Measurements from ENCODE around the gene LPP.

The LPP gene

DNA sequence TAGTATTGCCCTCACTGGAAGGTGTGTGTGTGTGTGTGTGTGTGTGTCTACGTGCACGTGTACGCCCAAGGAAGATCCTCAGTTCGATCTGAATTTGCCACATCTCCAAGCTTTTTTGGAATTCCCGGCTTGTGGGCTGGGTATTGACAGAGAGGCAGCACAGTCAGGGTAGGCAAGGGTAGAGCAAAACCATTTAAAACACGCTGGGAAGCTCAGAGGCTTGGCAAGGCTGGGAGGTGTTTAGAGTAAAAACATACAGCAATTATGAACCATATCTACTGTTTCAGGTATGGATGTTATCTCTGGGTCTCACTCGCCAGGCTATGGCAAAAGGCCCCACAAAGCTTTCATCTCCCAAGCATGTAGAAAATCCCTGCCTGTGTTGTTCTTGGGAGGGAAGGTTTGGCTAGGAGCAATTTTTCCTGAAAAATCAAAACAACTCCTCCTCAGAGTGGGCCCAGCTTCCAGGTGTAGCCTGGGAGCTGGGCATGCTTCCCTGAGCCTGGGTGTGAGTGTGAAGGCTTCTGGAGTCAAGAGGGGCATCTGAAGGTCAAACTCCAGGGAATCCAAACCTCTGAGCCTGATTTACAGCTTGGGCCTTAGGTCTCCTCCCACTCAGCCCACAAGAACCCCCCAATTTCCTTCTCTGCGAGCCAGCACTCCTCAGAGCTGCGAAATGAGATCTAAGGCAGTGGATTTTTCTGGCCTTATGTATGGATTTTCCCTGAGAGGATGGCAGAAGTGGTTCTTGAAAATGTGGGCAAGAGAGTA lies 773.0 kb downstream of the LPP start:
- no peak for DNase-seq (ENCODE audit: low read depth in 1 of 2, low spot score in 1 of 2)
- Histone ChIP-seq H3K27ac (replicated peaks) (no peak overlapping the region), H3K27me3 (ENCODE audit: insufficient read depth, poor library complexity, severe bottlenecking) (no peaks in the 10 kb centered on the region), H3K4me3 (replicated peaks; ENCODE audit: insufficient read depth, low read length) (no peak overlapping the region)
- TF ChIP-seq, protein P1, sequence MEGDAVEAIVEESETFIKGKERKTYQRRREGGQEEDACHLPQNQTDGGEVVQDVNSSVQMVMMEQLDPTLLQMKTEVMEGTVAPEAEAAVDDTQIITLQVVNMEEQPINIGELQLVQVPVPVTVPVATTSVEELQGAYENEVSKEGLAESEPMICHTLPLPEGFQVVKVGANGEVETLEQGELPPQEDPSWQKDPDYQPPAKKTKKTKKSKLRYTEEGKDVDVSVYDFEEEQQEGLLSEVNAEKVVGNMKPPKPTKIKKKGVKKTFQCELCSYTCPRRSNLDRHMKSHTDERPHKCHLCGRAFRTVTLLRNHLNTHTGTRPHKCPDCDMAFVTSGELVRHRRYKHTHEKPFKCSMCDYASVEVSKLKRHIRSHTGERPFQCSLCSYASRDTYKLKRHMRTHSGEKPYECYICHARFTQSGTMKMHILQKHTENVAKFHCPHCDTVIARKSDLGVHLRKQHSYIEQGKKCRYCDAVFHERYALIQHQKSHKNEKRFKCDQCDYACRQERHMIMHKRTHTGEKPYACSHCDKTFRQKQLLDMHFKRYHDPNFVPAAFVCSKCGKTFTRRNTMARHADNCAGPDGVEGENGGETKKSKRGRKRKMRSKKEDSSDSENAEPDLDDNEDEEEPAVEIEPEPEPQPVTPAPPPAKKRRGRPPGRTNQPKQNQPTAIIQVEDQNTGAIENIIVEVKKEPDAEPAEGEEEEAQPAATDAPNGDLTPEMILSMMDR (IDR thresholded peaks at IDR 0.05; ENCODE audit: insufficient read depth, low read length): no peak
- no peak for TF ChIP-seq REST (IDR thresholded peaks at IDR 0.05; ENCODE audit: insufficient replicate concordance, low read depth)
- TF ChIP-seq GABPA (IDR thresholded peaks at IDR 0.05; ENCODE audit: low read depth): no peak
- TF ChIP-seq POLR2AphosphoS5 (IDR thresholded peaks at IDR 0.05; ENCODE audit: low read depth): no peak
- TF ChIP-seq SPI1 (IDR thresholded peaks at IDR 0.05; ENCODE audit: borderline replicate concordance, low read depth): no peak

DNA sequence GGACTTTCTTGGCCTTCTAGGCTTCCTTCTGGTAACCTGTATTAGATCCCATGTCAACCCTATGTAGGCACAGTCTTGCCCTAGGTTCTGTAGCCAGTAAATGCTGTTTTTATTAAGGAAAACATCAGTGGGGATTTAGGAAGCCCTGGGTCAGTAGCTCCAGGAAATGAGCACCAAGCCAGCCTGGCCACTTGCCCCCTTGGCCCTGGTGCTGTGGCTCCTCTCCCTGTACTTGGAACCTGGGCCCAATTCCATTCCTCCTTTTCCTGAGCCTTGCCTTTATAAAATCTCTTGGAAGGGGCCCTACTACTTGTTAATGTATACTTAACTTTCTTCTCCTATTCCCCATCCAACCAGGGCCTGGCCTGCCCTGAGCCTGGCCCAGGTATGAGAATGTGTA lies 774.0 kb downstream of the LPP start:
- no peak for DNase-seq (ENCODE audit: low read depth in 1 of 2, low spot score in 1 of 2)
- TF ChIP-seq GABPA (IDR thresholded peaks at IDR 0.05; ENCODE audit: low read depth) (no peak), POLR2AphosphoS5 (IDR thresholded peaks at IDR 0.05; ENCODE audit: low read depth) (no peak), REST (IDR thresholded peaks at IDR 0.05; ENCODE audit: insufficient replicate concordance, low read depth) (no peak), SPI1 (IDR thresholded peaks at IDR 0.05; ENCODE audit: borderline replicate concordance, low read depth) (no peak)
- TF ChIP-seq, protein P1 (IDR thresholded peaks at IDR 0.05; ENCODE audit: insufficient read depth, low read length): no peak
- H3K27ac ChIP-seq (replicated peaks): no peak overlapping the region
- no peaks in the 10 kb centered on the region for H3K27me3 ChIP-seq (ENCODE audit: insufficient read depth, poor library complexity, severe bottlenecking)
- H3K4me3 ChIP-seq (replicated peaks; ENCODE audit: insufficient read depth, low read length): no peak overlapping the region

- Histone ChIP-seq H3K4me3 (replicated peaks; ENCODE audit: insufficient read depth, low read length) (no peak overlapping the region), H3K27ac (replicated peaks) (no peak overlapping the region), H3K27me3 (ENCODE audit: insufficient read depth, poor library complexity, severe bottlenecking) (no peaks in the 10 kb centered on the region)
- DNase-seq (ENCODE audit: low read depth in 1 of 2, low spot score in 1 of 2): no peak
- TF ChIP-seq SPI1 (IDR thresholded peaks at IDR 0.05; ENCODE audit: borderline replicate concordance, low read depth) (no peak), POLR2AphosphoS5 (IDR thresholded peaks at IDR 0.05; ENCODE audit: low read depth) (no peak), REST (IDR thresholded peaks at IDR 0.05; ENCODE audit: insufficient replicate concordance, low read depth) (no peak), GABPA (IDR thresholded peaks at IDR 0.05; ENCODE audit: low read depth) (no peak)
- TF ChIP-seq, protein P1 (IDR thresholded peaks at IDR 0.05; ENCODE audit: insufficient read depth, low read length): no peak
Measured at GRCh38 chr3:188929137-188929536, 775.2 kb downstream of the LPP start.
